Adrenal gland (tissue), 12 donors: ENCODE measurements around the gene FLT1. TPM values are rescaled to one million over a fixed set of nuclear protein-coding genes. Genes with fewer than 3 reads are reported as not detected.

ENCODE experiments used
- DNase-seq, 7 donors: peaks; one replicate each; pipeline ENCODE4 v3.0.0-alpha.2; 2019 to 2020
- H3K27ac ChIP-seq, 5 donors: fragments of 200-600 bp; sonication (generic) in 4 of 5; 1 replicate in 3 of 5; 2 replicates in 2 of 5; pipeline versions ENCODE4 v1.5.1 to v1.8.0; 2016 to 2020; ENCODE audit warnings: mild to moderate bottlenecking in 1 of 5
- H3K27me3 ChIP-seq: fragments of 200-600 bp; 2 replicates; pipeline ENCODE4 v1.8.0; 2021
- H3K36me3 ChIP-seq, 2 donors: fragments of 200-600 bp; replicated peaks in 1 of 2; 1 replicate in 1 of 2; 2 replicates in 1 of 2; pipeline versions ENCODE4 v1.5.1 to v1.8.0; 2018 to 2022
- H3K4me1 ChIP-seq, 2 donors: fragments of 200-600 bp; replicated peaks in 1 of 2; 1 replicate in 1 of 2; 2 replicates in 1 of 2; pipeline versions ENCODE4 v1.5.1 to v1.8.0; 2018 to 2021
- H3K4me3 ChIP-seq, 4 donors: fragments of 200-600 bp; sonication (generic) in 3 of 4; one replicate each; pipeline ENCODE4 v1.5.1; 2016 to 2018
- H3K9me3 ChIP-seq, 3 donors: fragments of 200-600 bp; sonication (generic) in 1 of 3; replicated peaks in 1 of 3; 1 replicate in 2 of 3; 2 replicates in 1 of 3; pipeline versions ENCODE4 v1.5.1 to v1.8.0; 2016 to 2021
- CTCF ChIP-seq, 6 experiments: fragments of 450-650 bp in 4 of 6; fragments of 200-600 bp in 2 of 6; sonication (generic) in 1 of 6; IDR thresholded peaks; 1 replicate in 5 of 6; 2 replicates in 1 of 6; pipeline versions ENCODE4 v1.5.1 to v1.8.0; 2016 to 2021; ENCODE audit warnings: antibody characterized with exemption in 6 of 6, mild to moderate bottlenecking in 2 of 6, moderate library complexity in 1 of 6
- POLR2A ChIP-seq, 2 donors: fragments of 450-650 bp; IDR thresholded peaks; one replicate each; pipeline ENCODE4 v1.6.1; 2017; ENCODE audit warnings: antibody characterized with exemption in 2 of 2, mild to moderate bottlenecking in 2 of 2, moderate library complexity in 1 of 2
- WGBS, 4 donors: extraction: QIAGEN DNeasy Blood & Tissue Kit in 2 of 4; methylation state at CpG; one replicate each; pipeline versions ENCODE4 v1.1.5 to v1.1.7; 2013 to 2017; 5-methylcytosine and 5-hydroxymethylcytosine counted together
- intact Hi-C, 2 donors: fragments of 100-400 bp; cut with DNase I; formaldehyde crosslinking; loops; one replicate each; pipeline versions ENCODE4 v1.14.1 to v1.15.0; 2022 to 2023
- polyA plus RNA-seq, 3 donors: library from polyadenylated mRNA; stranded (reverse); fragments of 200-250 nt in 2 of 3; fragments of 350-450 nt in 1 of 3; fragmentation: Illumina TruSeq in 1 of 3; extraction: RNeasy Lipid Tissue Mini Kit (QIAGEN cat#74804) in 1 of 3; gene quantifications; one replicate each; pipeline ENCODE4 v1.2.3, GENCODE V29; 2013 to 2014
- total RNA-seq, 9 donors: library from RNA; depleted of rRNA in 4 of 9; stranded (reverse); fragments of >200 nt in 4 of 9; fragments of 120-200 nt in 1 of 9; fragmentation: NEBNext Ultra II Directional in 1 of 9; extraction: Animal tissue kit (Norgen Biotek cat#: 25700) in 1 of 9; gene quantifications; one replicate each; pipeline versions ENCODE4 v1.1.0 to v1.2.4, GENCODE V29; 2013 to 2023
- donor health status: healthy with polysubstance abuse.
- donor health status: Bipolar disorder and iron deficiency.
- donor health status: DM: yes; HTN: yes; CAD: no.
- donor health status: DM: no; HTN: no; CAD: no.
- donor health status: DM: no; HTN: no; CAD: no.
- donor health status: DM: yes; HTN: yes; CAD: no.

Gene FLT1
- total and polyA plus RNA-seq, 12 donors = 2.7 to 55.9 (median 24.2) TPM

GRCh38 chr13:28306325-28306724 lies 188.6 kb downstream of the FLT1 start:
- 84 to 86% (median 86%) methylated on average over 10 of the region's 10 CpGs for WGBS, 4 donors
- H3K36me3 ChIP-seq = no peaks in the 10 kb centered on the region
- no peak overlapping the region for H3K4me3 ChIP-seq

GRCh38 chr13:28301839-28302238 lies 193.1 kb downstream of the FLT1 start:
- no peak overlapping the region for H3K27ac ChIP-seq
- no peaks in the 10 kb centered on the region for H3K4me1 ChIP-seq
- no peak for TF ChIP-seq POLR2A (IDR thresholded peaks at IDR 0.05)
- TF ChIP-seq CTCF (IDR thresholded peaks at IDR 0.05) = no peak
- intact Hi-C loops = no loop called here
- no peaks in the 10 kb centered on the region for H3K36me3 ChIP-seq
- no peaks in the 10 kb centered on the region for H3K9me3 ChIP-seq
- H3K27me3 ChIP-seq = no peaks in the 10 kb centered on the region
- no peak for DNase-seq
- H3K4me3 ChIP-seq = no peak overlapping the region
- 52 to 67% (median 58%) methylated on average over 4 of the region's 4 CpGs for WGBS, 4 donors

More at GRCh38 chr13:28306325-28306724, 188.6 kb downstream of the FLT1 start:
- DNase-seq = peak in 1 of 7 donors; percentile 30
- Histone ChIP-seq H3K27ac (no peak overlapping the region), H3K27me3 (no peaks in the 10 kb centered on the region), H3K4me1 (no peaks in the 10 kb centered on the region), H3K9me3 (no peaks in the 10 kb centered on the region)
- TF ChIP-seq POLR2A (IDR thresholded peaks at IDR 0.05) = no peak
- TF ChIP-seq CTCF (IDR thresholded peaks at IDR 0.05) = no peak
- intact Hi-C loops = no loop called here

DNA sequence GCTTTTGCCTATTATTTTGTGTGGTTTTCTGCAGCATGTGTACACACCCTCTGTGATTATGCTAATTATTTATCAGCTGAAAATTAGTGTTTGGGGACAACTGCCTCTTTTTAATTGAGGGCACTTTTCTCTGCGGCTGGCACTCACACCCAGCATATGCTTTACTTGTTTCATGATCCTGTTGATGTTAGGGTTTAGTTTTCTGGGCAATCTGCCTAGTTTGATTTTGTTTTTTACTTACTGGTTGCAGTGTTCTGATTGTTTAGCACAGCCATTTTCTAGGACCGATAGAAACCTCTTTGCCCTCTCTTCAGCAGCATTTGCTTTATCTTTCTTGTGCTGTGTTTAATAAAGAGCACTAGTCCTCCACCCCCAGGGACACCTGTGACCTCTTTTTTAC lies 195.0 kb downstream of the FLT1 start:
- no peak for TF ChIP-seq POLR2A (IDR thresholded peaks at IDR 0.05)
- TF ChIP-seq CTCF (IDR thresholded peaks at IDR 0.05) = no peak
- Histone ChIP-seq H3K36me3 (no peaks in the 10 kb centered on the region), H3K27ac (no peak overlapping the region), H3K4me1 (no peaks in the 10 kb centered on the region), H3K27me3 (no peaks in the 10 kb centered on the region), H3K9me3 (no peaks in the 10 kb centered on the region), H3K4me3 (no peak overlapping the region)
- DNase-seq = no peak
- 69 to 81% (median 78%) methylated on average over 2 of the region's 2 CpGs for WGBS, 4 donors
- intact Hi-C loops = no loop called here

DNA sequence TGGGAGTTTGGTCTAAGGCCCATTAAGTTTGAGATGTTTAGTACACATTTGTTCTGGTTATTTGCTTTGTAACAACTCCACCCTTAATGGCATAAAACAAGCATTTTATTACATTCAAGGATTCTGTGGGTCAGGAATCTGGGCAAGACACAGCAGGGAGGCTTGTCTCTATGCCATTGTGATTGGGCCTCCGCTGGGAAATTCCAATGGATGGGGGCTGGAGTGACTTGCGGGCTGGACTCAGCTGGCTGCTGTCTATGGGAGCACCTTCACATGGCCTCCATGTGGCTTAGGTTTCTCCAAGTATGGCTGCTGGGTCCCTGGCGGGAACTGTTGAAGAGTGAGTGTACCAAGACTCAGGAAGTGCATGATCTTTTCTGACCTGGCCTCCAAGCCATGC lies 197.6 kb downstream of the FLT1 start:
- intact Hi-C loops = no loop called here
- DNase-seq = no peak
- H3K27ac ChIP-seq = no peak overlapping the region
- H3K36me3 ChIP-seq = peaks cover 0 to 17% of the 10 kb centered on the region in 2 donors
- H3K27me3 ChIP-seq = no peaks in the 10 kb centered on the region
- WGBS, 4 donors = 82 to 100% (median 91%) methylated on average over 2 to 3 of the region's 3 CpGs
- TF ChIP-seq POLR2A (IDR thresholded peaks at IDR 0.05) = no peak
- TF ChIP-seq CTCF (IDR thresholded peaks at IDR 0.05) = no peak
- H3K9me3 ChIP-seq = no peaks in the 10 kb centered on the region
- no peak overlapping the region for H3K4me3 ChIP-seq
- H3K4me1 ChIP-seq = no peaks in the 10 kb centered on the region
